Immature natural killer cell (primary cell): ENCODE data around the gene SLC2A5. TPM values are rescaled to one million over a fixed set of nuclear protein-coding genes. Genes with fewer than 3 reads are reported as not detected.
"Not testable (repeated sequence)": the region's sequence is repeated elsewhere in the genome, so short reads cannot be mapped to it uniquely, and the experiment has no call there.

Experiments used
- DNase-seq, 3 donors: peaks; one replicate each; pipeline ENCODE4 v3.0.0; 2022; ENCODE audit warnings: mixed read lengths in 1 of 3
- H3K27ac Mint-ChIP-seq, 6 donors: one replicate each; pipeline ENCODE4 v1.8.0; 2020; ENCODE audit warnings: mixed read lengths in 6 of 6, mild to moderate bottlenecking in 5 of 6, inconsistent platforms in 4 of 6, moderate library complexity in 3 of 6
- H3K27me3 Mint-ChIP-seq, 3 donors: one replicate each; pipeline ENCODE4 v1.8.0; 2020 to 2021; ENCODE audit warnings: low read depth in 3 of 3, mild to moderate bottlenecking in 3 of 3, mixed read lengths in 3 of 3, moderate library complexity in 3 of 3, inconsistent platforms in 1 of 3
- H3K36me3 Mint-ChIP-seq, 3 donors: one replicate each; pipeline ENCODE4 v1.8.0; 2020; ENCODE audit warnings: mixed read lengths in 3 of 3, inconsistent platforms in 2 of 3, mild to moderate bottlenecking in 2 of 3
- H3K4me1 Mint-ChIP-seq, 2 donors: one replicate each; pipeline ENCODE4 v1.8.0; 2020; ENCODE audit warnings: inconsistent platforms in 2 of 2, mild to moderate bottlenecking in 2 of 2, mixed read lengths in 2 of 2, moderate library complexity in 1 of 2
- H3K4me3 Mint-ChIP-seq, 5 donors: one replicate each; pipeline ENCODE4 v1.8.0; 2020; ENCODE audit warnings: mild to moderate bottlenecking in 5 of 5, mixed read lengths in 5 of 5, inconsistent platforms in 3 of 5, moderate library complexity in 3 of 5
- H3K9me3 Mint-ChIP-seq, 6 donors: one replicate each; pipeline ENCODE4 v1.8.0; 2020; ENCODE audit warnings: mild to moderate bottlenecking in 6 of 6, mixed read lengths in 6 of 6, inconsistent platforms in 4 of 6, moderate library complexity in 3 of 6
- polyA plus RNA-seq, 3 donors: library from polyadenylated mRNA; unstranded; fragments of 300-500 nt; fragmentation: Illumina TruSeq; gene quantifications; one replicate each; pipeline ENCODE4 v1.2.3, GENCODE V29; 2021

Gene SLC2A5
- polyA plus RNA-seq, 3 donors from 2014 or later, result 0.07 TPM; not detected in 2

DNA sequence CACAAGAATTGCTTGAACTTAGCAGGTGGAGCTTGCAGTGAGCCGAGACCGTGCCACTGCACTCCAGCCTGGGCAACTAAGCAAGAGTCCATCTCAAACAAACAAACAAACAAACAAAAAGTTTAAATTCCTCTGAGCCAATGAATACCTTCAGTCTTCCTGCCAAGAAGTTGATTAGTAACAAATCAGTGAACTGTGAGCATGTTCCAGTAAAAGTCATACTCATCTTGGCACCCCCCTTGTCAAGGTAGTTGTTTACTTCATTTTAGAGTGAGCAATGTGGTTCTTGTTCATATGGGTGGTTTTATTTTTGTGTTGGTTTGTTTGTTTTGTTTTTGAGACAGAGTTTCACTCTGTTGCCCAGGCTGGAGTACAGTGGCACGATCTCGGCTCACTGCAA is 25.2 kb downstream of the SLC2A5 start:
- DNase-seq, result no peak
- Mint-ChIP-seq H3K36me3 (no peaks in the 10 kb centered on the region), H3K4me1 (no peaks in the 10 kb centered on the region), H3K9me3 (no peaks in the 10 kb centered on the region), H3K4me3 (no peak overlapping the region), H3K27me3 (peaks cover 0 to 2% (median 0%) of the 10 kb centered on the region in 3 donors), H3K27ac (no peak overlapping the region)

DNA sequence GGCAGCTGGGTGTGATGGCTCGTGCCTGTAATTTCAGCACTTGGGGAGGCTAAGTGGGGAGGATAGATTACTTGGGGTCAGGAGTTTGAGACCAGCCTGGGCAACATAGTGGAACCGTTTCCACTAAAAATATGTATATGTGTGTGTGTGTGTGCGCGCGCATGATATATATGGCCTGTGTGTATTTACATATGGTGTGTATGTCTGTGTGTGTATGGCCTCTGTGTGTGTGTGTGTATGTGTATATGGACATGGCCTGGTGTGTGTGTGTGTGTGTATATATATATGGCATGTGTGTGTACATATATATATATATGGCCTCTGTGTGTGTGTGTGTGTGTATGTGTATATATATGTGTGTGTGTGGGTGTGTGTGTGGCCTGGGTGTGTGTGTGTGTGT is 27.2 kb downstream of the SLC2A5 start:
- H3K36me3 Mint-ChIP-seq, result no peaks in the 10 kb centered on the region
- no peak overlapping the region for H3K27ac Mint-ChIP-seq
- H3K4me1 Mint-ChIP-seq, result no peaks in the 10 kb centered on the region
- no peaks in the 10 kb centered on the region for H3K27me3 Mint-ChIP-seq
- DNase-seq, result no peak
- no peak overlapping the region for H3K4me3 Mint-ChIP-seq
- H3K9me3 Mint-ChIP-seq, result no peaks in the 10 kb centered on the region

DNA sequence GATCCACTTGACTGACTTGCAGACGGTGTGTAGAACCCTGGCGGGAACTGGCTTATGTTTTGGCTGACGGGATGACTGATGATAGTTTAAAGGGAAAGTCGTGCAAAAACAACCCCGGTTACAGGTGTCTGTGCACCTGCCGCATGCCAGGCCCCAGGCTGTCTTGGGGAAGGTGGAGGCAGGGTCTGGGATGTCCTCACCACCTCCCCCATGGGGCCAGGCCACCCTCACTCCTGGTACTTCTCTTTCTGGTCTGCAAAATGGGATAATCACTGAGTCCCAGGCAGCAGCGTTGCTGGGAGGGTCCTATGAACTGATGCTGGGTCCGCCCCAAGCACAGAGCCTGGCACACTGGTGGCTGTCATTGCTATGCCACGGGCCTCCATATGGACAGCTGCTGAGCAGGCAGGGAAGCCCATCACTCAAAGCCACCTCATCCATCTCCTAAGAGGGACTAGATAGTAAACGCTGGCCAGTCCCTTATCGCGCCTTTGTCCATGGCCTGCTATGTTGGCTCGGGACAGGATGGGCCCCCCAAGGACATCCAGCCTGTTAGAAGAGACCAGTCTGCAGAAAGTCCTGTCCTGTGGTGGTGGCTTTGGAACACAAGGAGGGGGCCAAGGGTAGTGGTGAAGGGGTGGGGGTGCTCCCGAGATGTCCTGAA is 28.2 kb downstream of the SLC2A5 start:
- Mint-ChIP-seq H3K4me3 (no peak overlapping the region), H3K4me1 (no peaks in the 10 kb centered on the region), H3K27me3 (no peaks in the 10 kb centered on the region), H3K27ac (no peak overlapping the region), H3K36me3 (no peaks in the 10 kb centered on the region), H3K9me3 (no peaks in the 10 kb centered on the region)
- DNase-seq, result no peak

DNA sequence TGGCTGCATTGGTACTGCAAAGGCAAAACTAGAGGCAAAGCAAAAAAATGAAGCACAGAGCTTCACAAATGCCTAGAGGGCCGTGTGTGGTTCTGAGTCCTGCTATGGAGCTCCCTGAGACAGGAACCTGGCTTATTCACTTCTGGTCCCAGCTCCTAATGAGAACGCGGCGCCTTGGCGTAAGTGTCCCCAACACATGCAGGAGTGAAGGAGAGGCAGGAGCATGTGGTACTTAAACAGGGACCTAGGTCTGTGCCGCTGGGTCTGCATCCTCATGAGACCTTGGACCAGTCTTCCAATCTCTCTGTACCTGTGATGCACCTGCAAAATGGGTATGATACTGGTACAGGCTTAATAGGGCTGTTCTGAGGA is 28.8 kb downstream of the SLC2A5 start:
- DNase-seq, result no peak
- peaks cover 0 to 3% (median 0%) of the 10 kb centered on the region in 3 donors for H3K27me3 Mint-ChIP-seq
- H3K4me1 Mint-ChIP-seq, result no peaks in the 10 kb centered on the region
- H3K27ac Mint-ChIP-seq, result no peak overlapping the region
- H3K9me3 Mint-ChIP-seq, result peaks cover 0 to 5% (median 0%) of the 10 kb centered on the region in 6 donors
- H3K4me3 Mint-ChIP-seq, result no peak overlapping the region
- H3K36me3 Mint-ChIP-seq, result no peaks in the 10 kb centered on the region

DNA sequence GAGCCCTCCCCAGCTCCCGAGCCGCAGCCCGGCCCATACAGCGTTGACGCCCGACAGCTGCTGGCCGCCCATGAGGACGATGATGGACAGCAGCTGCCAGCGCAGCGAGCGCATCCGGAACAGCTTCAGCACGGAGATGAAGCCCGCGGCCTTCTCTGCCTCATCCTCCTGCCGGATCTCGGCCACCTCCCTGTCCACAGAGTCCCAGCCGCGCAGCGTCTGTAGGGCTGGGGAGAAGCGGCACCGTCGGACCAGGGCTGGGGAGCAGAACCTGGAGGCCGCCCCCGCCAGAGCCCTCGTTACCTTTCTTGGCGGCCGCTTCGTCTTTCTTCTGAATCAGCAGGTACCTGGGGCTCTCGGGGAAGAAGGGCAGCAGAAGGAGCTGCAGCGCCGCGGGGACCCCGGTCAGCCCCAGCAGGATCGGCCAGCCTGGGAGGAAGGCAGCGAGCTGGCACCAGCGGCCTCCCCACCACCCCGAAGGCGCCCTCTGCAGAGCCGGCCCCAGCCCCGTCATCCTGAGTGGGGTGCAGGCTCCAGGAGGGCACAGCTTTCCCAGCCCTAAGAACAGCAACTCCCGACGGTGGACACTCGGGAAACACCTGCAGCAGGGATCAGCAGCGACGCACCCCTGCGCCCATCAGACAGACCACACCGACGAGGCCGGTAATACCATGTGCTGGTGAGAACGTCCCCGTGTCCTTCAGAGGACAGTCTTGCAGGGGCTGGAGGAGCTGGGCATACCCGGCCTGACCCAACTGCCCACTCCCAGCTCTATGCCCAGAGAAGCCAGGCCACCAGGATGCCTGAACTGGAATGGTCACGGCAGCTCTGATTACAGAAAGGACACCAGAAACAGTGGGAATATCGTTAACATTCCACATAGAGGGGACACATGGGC is 29.4 kb downstream of the SLC2A5 start:
- Mint-ChIP-seq H3K27ac (no peak overlapping the region), H3K27me3 (peaks cover 0 to 3% (median 3%) of the 10 kb centered on the region in 3 donors), H3K4me1 (no peaks in the 10 kb centered on the region), H3K36me3 (peaks cover 0 to 3% (median 0%) of the 10 kb centered on the region in 3 donors), H3K4me3 (no peak overlapping the region), H3K9me3 (peaks cover 2 to 11% (median 5%) of the 10 kb centered on the region in 6 donors)
- no peak for DNase-seq

DNA sequence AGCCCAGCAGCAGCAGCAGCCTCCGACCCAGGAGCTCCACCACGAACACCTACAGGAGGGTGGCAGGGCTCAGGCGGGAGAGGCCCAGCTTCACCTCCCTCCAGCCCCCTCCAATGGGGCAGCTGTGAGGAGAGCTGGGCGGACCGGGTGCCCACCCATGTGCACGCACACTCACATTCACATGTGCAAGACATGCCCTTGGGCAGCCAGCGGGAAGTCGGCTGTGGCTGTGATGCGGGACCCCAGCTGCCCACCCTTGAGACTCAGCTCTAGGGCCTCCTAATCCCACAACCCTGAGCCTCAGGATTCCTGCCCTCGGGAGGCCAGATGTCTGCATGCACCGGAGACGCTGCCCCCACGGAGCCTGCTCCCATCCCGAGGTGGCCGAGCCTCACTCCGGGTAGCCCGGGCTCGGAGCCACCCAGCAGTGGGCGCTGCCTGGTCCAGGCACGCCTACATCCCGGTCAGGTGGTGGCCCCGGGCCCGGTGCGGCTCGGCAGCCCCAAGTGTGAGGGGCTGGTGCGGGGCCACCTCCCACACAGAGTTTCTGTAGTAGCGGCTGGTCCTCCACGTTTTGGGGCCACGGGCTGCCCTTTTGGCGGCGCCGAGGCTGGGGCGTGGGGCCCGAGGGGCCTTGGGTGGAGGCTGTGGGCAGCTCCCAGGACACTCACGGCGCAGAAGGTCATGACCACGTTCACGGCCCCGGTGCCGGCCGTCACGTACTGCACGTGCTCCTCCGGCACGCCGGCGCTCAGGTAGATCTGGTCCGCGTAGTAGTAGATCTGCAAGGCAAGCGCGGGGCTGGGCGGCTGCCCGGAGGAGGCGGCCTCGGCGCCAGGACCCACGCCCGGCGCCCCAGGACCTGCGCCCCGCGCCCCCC is 30.3 kb downstream of the SLC2A5 start:
- peaks cover 0 to 3% (median 0%) of the 10 kb centered on the region in 3 donors for H3K36me3 Mint-ChIP-seq
- no peak overlapping the region for H3K4me3 Mint-ChIP-seq
- H3K4me1 Mint-ChIP-seq, result no peaks in the 10 kb centered on the region
- H3K9me3 Mint-ChIP-seq, result peaks cover 2 to 11% (median 5%) of the 10 kb centered on the region in 6 donors
- no peak overlapping the region for H3K27ac Mint-ChIP-seq
- H3K27me3 Mint-ChIP-seq, result peaks cover 0 to 3% (median 3%) of the 10 kb centered on the region in 3 donors
- DNase-seq, result no peak

DNA sequence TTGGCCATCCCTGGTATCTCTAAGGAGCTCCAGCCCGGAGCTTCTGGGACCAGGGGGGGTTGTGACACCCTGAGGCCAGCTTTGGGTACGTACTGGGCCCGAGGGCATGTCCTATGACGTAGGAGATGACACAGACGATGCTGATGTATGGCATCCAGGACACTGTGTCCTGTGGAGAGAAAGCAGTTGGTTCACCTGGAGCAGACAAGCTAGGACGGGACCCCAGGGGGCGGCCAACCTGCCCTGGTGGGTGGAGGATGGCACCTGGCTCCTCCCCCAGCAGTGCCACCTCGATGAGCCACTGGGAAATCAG is 31.1 kb downstream of the SLC2A5 start:
- DNase-seq, result no peak
- Mint-ChIP-seq H3K9me3 (peaks cover 2 to 11% (median 6%) of the 10 kb centered on the region in 6 donors), H3K27ac (no peak overlapping the region), H3K36me3 (peaks cover 0 to 3% (median 0%) of the 10 kb centered on the region in 3 donors), H3K4me3 (no peak overlapping the region), H3K27me3 (peaks cover 0 to 3% (median 3%) of the 10 kb centered on the region in 3 donors), H3K4me1 (no peaks in the 10 kb centered on the region)

DNA sequence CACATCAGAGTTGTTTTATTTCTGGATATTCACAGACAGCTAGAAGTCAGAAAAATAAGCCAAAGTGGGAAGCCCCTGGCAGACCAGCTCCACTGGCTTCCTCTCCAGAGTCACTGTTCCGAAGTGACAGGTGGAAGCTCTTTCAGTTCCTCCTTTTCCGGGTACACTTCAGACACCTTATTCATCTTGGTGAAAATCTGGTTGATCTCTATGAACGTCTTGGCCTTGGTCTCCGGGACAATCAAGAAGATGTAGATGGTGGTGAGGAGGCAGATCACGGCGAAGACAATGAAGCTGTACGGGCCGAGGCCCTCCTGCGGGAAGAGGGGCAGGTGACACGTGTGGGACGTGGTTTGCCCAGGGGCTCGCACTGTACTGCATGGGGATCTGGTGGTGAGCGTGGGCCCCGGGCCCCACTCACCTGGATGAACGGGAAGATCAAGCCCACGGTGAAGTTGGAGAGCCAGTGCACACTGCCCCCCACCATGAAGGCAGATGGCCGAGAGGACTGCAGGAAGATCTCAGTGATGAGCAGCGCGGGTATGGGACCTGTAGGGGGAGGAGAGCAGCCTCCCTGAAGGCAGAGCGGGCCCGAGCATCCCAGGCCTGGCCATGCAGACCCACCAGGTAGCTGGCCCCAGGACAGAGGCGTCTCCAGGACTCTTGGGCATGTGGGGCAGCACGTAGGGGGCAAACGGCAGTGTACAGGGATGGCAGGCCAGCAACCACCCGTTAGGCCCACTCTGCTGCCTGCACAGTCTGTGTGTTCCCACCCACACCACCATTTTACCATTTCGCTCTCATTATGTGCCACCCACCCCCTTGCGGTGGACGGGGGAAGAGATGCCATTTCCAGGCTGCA is 31.7 kb downstream of the SLC2A5 start:
- peaks cover 2 to 3% (median 3%) of the 10 kb centered on the region in 3 donors for H3K27me3 Mint-ChIP-seq
- H3K27ac Mint-ChIP-seq, result no peak overlapping the region
- peaks cover 0 to 3% (median 0%) of the 10 kb centered on the region in 3 donors for H3K36me3 Mint-ChIP-seq
- no peak for DNase-seq
- H3K4me1 Mint-ChIP-seq, result no peaks in the 10 kb centered on the region
- no peak overlapping the region for H3K4me3 Mint-ChIP-seq
- peaks cover 2 to 11% (median 6%) of the 10 kb centered on the region in 6 donors for H3K9me3 Mint-ChIP-seq

DNA sequence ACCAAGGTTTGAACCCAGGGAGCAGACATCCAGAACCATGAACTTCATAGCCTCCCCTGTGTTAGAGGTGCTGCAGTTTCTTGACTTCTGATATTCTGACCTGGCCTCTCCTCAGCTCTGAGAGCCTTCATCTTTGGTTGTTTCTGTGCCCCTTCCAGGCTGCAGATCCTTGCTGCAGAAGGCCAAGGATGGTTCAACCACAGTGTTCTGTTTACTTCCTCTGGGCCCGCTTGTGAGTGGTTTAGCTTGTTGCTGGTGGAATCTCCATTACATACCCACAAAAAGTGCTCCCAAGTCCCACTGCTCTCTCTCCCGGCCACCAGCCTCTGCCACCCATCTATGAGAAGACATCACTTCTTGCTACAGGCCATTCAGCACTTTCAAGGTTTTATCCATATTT is 34.2 kb downstream of the SLC2A5 start:
- DNase-seq, result no peak
- Mint-ChIP-seq H3K27me3 (peaks cover 4 to 5% (median 4%) of the 10 kb centered on the region in 3 donors), H3K4me3 (no peak overlapping the region), H3K36me3 (peaks cover 0 to 3% (median 0%) of the 10 kb centered on the region in 3 donors), H3K4me1 (no peaks in the 10 kb centered on the region), H3K9me3 (peaks cover 2 to 11% (median 7%) of the 10 kb centered on the region in 6 donors), H3K27ac (no peak overlapping the region)

DNA sequence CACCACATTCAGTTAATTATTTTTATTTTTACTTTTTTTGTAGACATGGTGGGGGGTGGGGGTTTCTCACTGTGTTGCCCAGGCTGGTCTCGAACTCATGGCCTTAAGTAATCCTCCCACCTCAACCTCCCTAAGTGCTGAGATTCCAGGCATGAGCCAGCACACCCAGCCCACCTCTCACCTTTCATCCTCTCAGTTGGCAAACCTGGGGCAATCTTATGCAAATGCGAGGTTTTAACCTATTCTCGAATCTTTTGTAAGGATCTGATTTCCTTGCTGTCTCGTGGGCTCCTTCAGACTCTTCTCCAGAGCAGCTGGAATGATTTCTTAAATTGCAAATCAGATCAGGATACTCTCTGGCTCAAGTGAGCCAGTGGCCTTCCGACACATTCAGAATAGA is 36.1 kb downstream of the SLC2A5 start:
- Mint-ChIP-seq H3K4me3 (no peak overlapping the region), H3K27ac (no peak overlapping the region), H3K27me3 (peaks cover 4 to 6% (median 5%) of the 10 kb centered on the region in 3 donors), H3K9me3 (peaks cover 2 to 11% (median 7%) of the 10 kb centered on the region in 6 donors), H3K4me1 (no peaks in the 10 kb centered on the region), H3K36me3 (peaks cover 0 to 3% (median 0%) of the 10 kb centered on the region in 3 donors)
- DNase-seq, result no peak

DNA sequence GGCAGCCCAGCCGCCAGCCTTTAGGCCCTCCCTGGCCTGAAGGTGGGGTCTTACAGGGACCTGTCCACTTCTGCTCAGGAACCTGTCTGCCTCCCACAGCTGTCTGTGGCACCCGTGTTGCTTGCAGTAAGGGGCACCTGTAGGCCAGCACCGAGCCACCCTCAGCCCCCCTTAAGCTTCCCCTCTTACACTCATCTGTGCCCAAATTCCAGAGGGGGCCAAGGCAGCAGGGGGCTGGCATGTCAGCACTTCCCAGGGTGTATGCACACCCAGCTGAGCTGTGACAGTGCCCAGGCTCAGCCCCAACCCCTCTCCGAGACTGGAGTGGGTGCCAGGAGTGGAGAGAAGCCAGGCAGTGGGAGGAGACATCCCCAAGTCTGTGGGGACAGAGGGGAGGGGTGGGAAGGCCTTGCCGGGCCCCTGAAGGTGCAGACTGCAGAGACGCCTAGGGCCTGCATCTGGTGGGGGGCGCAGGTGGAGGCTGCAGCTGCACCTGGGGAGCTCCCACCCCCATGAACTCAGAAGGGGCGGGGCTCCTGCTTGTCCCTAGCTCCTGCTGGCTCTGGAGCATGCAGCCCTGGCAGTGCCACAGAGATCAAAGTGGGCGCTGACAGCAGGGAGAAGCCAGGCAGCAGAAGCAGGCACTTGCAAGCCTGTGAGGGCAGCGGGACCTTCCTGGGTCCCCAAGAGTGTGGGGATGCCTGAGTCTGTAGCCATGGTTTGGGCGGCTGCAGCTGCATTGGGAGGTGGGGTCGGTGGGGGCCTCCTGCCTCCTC is 37.8 kb downstream of the SLC2A5 start:
- H3K27ac Mint-ChIP-seq, result no peak overlapping the region
- DNase-seq, result no peak
- peaks cover 4 to 8% (median 5%) of the 10 kb centered on the region in 3 donors for H3K27me3 Mint-ChIP-seq
- H3K9me3 Mint-ChIP-seq, result peaks cover 2 to 11% (median 7%) of the 10 kb centered on the region in 6 donors
- H3K4me1 Mint-ChIP-seq, result no peaks in the 10 kb centered on the region
- peaks cover 0 to 3% (median 0%) of the 10 kb centered on the region in 3 donors for H3K36me3 Mint-ChIP-seq
- H3K4me3 Mint-ChIP-seq, result no peak overlapping the region

DNA sequence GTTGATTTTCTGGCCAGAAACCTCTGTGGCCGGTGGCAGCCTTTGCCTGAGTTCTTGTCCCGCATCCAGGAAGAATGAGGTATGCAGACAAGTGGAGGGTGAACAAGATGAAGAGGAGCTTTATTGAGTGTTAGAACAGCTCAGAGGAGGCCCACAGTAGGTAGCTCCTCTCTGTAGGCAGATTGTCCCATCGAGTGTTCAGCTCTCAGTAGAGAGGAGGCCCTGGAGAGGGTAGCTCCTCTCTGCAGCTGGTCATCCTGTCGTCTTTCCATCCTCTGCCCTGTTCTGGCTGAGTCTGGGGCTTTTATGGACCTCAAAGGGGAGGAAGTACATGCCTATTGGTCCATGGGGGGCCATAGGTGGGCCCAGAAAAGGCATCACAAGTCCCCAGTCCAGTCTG is 38.4 kb downstream of the SLC2A5 start:
- H3K27ac Mint-ChIP-seq, H3K4me1 Mint-ChIP-seq: not testable (repeated sequence)

More for the DNA sequence above, 38.4 kb downstream of the SLC2A5 start:
- DNase-seq, H3K9me3 Mint-ChIP-seq, H3K36me3 Mint-ChIP-seq, H3K4me3 Mint-ChIP-seq: not testable (repeated sequence)
- peaks cover 4 to 10% (median 5%) of the 10 kb centered on the region in 3 donors for H3K27me3 Mint-ChIP-seq
